PFSK-1 (cell line): ENCODE measurements around the gene BOC.

Experiments used
- FOXP2 ChIP-seq: optimal IDR thresholded peaks from 2 replicates; pipeline ENCODE3; 2011; ENCODE audit warnings: borderline replicate concordance, control low read depth, inconsistent platforms; ENCODE audit not compliant: insufficient read depth; ENCODE audit errors: extremely low read length, extremely low read depth
- POLR2AphosphoS5 ChIP-seq: IDR thresholded peaks from 2 replicates; pipeline ENCODE4 v1.6.1; 2012; ENCODE audit warnings: low read depth, mild to moderate bottlenecking, control low read depth, low read length, moderate library complexity
- REST ChIP-seq, 2 experiments: IDR thresholded peaks; 2 replicates each; pipeline versions ENCODE4 v1.6.1 to v1.8.0; 2011 to 2012; ENCODE audit warnings: low read depth in 2 of 2, low read length in 2 of 2, control low read depth in 1 of 2, inconsistent platforms in 1 of 2, mild to moderate bottlenecking in 1 of 2, moderate library complexity in 1 of 2; ENCODE audit not compliant: insufficient read depth in 1 of 2
- SIN3A ChIP-seq: IDR thresholded peaks from 2 replicates; pipeline ENCODE4 v1.6.1; 2012; ENCODE audit warnings: mild to moderate bottlenecking, low read length, moderate library complexity, borderline replicate concordance; ENCODE audit not compliant: insufficient read depth
- TAF1 ChIP-seq: IDR thresholded peaks from 2 replicates; pipeline ENCODE4 v1.6.1; 2012; ENCODE audit warnings: low read length, control low read depth, borderline replicate concordance; ENCODE audit not compliant: insufficient read depth

BOC gene

GRCh38 chr3:113330742-113331141 is 119.4 kb downstream of the BOC start:
- TF ChIP-seq POLR2AphosphoS5 = no peak
- no peak for TF ChIP-seq FOXP2
- TF ChIP-seq SIN3A = no peak

- TF ChIP-seq SIN3A (no peak), TAF1 (no peak), FOXP2 (no peak), POLR2AphosphoS5 (no peak), REST (IDR thresholded peaks at IDR 0.05; ENCODE audit: insufficient read depth in 1 of 2, low read depth in 2 of 2, low read length in 2 of 2) (no peak)
These were observed 119.8 kb downstream of the BOC start for GRCh38 chr3:113331187-113331586.
